MM.1S (cell line): ENCODE results near the gene PDSS2.

ENCODE experiments used
- DNase-seq: peaks from one replicate; pipeline ENCODE4 v3.0.0-alpha.2; 2015
- H2AFZ ChIP-seq: fragments of 300-600 bp; sonication (generic); 2 replicates; pipeline ENCODE4 v1.6.0; 2016; ENCODE audit warnings: antibody characterized with exemption, low read length
- H3F3A ChIP-seq: fragments of 300-600 bp; sonication (generic); 2 replicates; pipeline ENCODE4 v1.6.1; 2016; ENCODE audit warnings: mild to moderate bottlenecking, antibody characterized with exemption, low read length, moderate library complexity, mixed read lengths; ENCODE audit not compliant: insufficient read depth
- H3K27ac ChIP-seq: fragments of 300-600 bp; sonication (generic); 2 replicates; pipeline ENCODE4 v1.5.1; 2016; ENCODE audit warnings: mild to moderate bottlenecking, low read length
- H3K27me3 ChIP-seq: fragments of 300-600 bp; sonication (generic); replicated peaks from 2 replicates; pipeline ENCODE4 v1.6.0; 2016; ENCODE audit warnings: low read length; ENCODE audit not compliant: insufficient read depth
- H3K36me3 ChIP-seq: fragments of 300-600 bp; sonication (generic); replicated peaks from 2 replicates; pipeline ENCODE4 v1.6.1; 2016; ENCODE audit warnings: mild to moderate bottlenecking, low read length, mixed read lengths; ENCODE audit not compliant: insufficient read depth
- H3K4me1 ChIP-seq: fragments of 300-600 bp; sonication (generic); 2 replicates; pipeline ENCODE4 v1.6.1; 2016; ENCODE audit warnings: low read length, mixed read lengths
- H3K4me2 ChIP-seq: fragments of 300-600 bp; sonication (generic); 2 replicates; pipeline ENCODE4 v1.6.0; 2016; ENCODE audit warnings: low read depth, low read length
- H3K4me3 ChIP-seq: fragments of 300-600 bp; sonication (generic); 2 replicates; pipeline ENCODE4 v1.5.1; 2016; ENCODE audit warnings: low read length, mixed read lengths
- H3K79me2 ChIP-seq: fragments of 300-600 bp; sonication (generic); 2 replicates; pipeline ENCODE4 v1.6.1; 2016; ENCODE audit warnings: mixed run types, low read length, mixed read lengths
- H3K9ac ChIP-seq: fragments of 300-600 bp; sonication (generic); 2 replicates; pipeline ENCODE4 v1.6.1; 2016; ENCODE audit warnings: low read length, mixed read lengths
- H3K9me2 ChIP-seq: fragments of 300-600 bp; sonication (generic); replicated peaks from 2 replicates; pipeline ENCODE4 v1.6.1; 2016; ENCODE audit warnings: mild to moderate bottlenecking, low read length, mixed read lengths; ENCODE audit not compliant: insufficient read depth
- H3K9me3 ChIP-seq: fragments of 300-600 bp; sonication (generic); replicated peaks from 2 replicates; pipeline ENCODE4 v1.6.1; 2016; ENCODE audit warnings: mild to moderate bottlenecking, low read length, mixed read lengths; ENCODE audit not compliant: insufficient read depth
- H4K20me1 ChIP-seq: fragments of 300-600 bp; sonication (generic); 2 replicates; pipeline ENCODE4 v1.6.1; 2016; ENCODE audit warnings: mild to moderate bottlenecking, low read length, moderate library complexity, mixed read lengths; ENCODE audit not compliant: insufficient read depth
- CTCF ChIP-seq: fragments of 300-600 bp; sonication (generic); IDR thresholded peaks from 2 replicates; pipeline ENCODE4 v1.5.1; 2016; ENCODE audit warnings: antibody characterized with exemption, low read length, mixed read lengths
- EZH2 ChIP-seq: fragments of 300-600 bp; sonication (generic); optimal IDR thresholded peaks from 2 replicates; pipeline ENCODE3; 2017; ENCODE audit warnings: low read depth, mild to moderate bottlenecking, antibody characterized with exemption, low read length, mixed read lengths
- EZH2phosphoT487 ChIP-seq: fragments of 300-600 bp; sonication (generic); IDR thresholded peaks from 2 replicates; pipeline ENCODE4 v1.6.1; 2018; ENCODE audit warnings: antibody characterized with exemption, low read length

The PDSS2 gene

GRCh38 chr6:107344981-107345380 is 114.4 kb downstream of the PDSS2 start:
- Histone ChIP-seq H3K9me3 (no peaks in the 10 kb centered on the region), H3K79me2 (no peaks in the 10 kb centered on the region), H3K4me2 (no peak overlapping the region), H3K4me3 (no peak overlapping the region), H3K9me2 (no peaks in the 10 kb centered on the region), H3K9ac (no peak overlapping the region), H3K36me3 (no peaks in the 10 kb centered on the region), H2AFZ (no peak overlapping the region), H4K20me1 (no peaks in the 10 kb centered on the region), H3K27ac (no peak overlapping the region), H3K27me3 (no peaks in the 10 kb centered on the region), H3K4me1 (no peaks in the 10 kb centered on the region), H3F3A (no peaks in the 10 kb centered on the region)
- TF ChIP-seq CTCF (no peak), EZH2phosphoT487 (no peak), EZH2 (no peak)
- no peak for DNase-seq

GRCh38 chr6:107344383-107344782 is 115.0 kb downstream of the PDSS2 start:
- Histone ChIP-seq H3F3A (no peaks in the 10 kb centered on the region), H3K9me2 (no peaks in the 10 kb centered on the region), H3K27me3 (no peaks in the 10 kb centered on the region), H3K9ac (no peak overlapping the region), H3K4me3 (no peak overlapping the region), H3K27ac (no peak overlapping the region), H3K9me3 (no peaks in the 10 kb centered on the region), H3K79me2 (no peaks in the 10 kb centered on the region), H2AFZ (no peak overlapping the region), H4K20me1 (no peaks in the 10 kb centered on the region), H3K36me3 (no peaks in the 10 kb centered on the region), H3K4me2 (no peak overlapping the region), H3K4me1 (no peaks in the 10 kb centered on the region)
- no peak for TF ChIP-seq CTCF
- TF ChIP-seq EZH2, result no peak
- no peak for TF ChIP-seq EZH2phosphoT487
- no peak for DNase-seq

GRCh38 chr6:107342144-107342543 is 117.2 kb downstream of the PDSS2 start:
- Histone ChIP-seq H3K9me3 (no peaks in the 10 kb centered on the region), H3K79me2 (no peaks in the 10 kb centered on the region), H3K36me3 (no peaks in the 10 kb centered on the region), H4K20me1 (no peaks in the 10 kb centered on the region), H3K27me3 (no peaks in the 10 kb centered on the region), H3F3A (no peaks in the 10 kb centered on the region), H3K9me2 (no peaks in the 10 kb centered on the region), H3K4me2 (no peak overlapping the region), H2AFZ (no peak overlapping the region), H3K27ac (no peak overlapping the region), H3K4me1 (no peaks in the 10 kb centered on the region), H3K4me3 (no peak overlapping the region), H3K9ac (no peak overlapping the region)
- no peak for DNase-seq
- no peak for TF ChIP-seq CTCF
- TF ChIP-seq EZH2, result no peak

- Histone ChIP-seq H3K9ac (no peak overlapping the region), H2AFZ (no peak overlapping the region), H4K20me1 (no peaks in the 10 kb centered on the region), H3K79me2 (no peaks in the 10 kb centered on the region), H3K36me3 (no peaks in the 10 kb centered on the region), H3K9me3 (no peaks in the 10 kb centered on the region), H3K4me1 (no peaks in the 10 kb centered on the region), H3K27ac (no peak overlapping the region), H3F3A (no peaks in the 10 kb centered on the region), H3K4me3 (no peak overlapping the region), H3K4me2 (no peak overlapping the region), H3K9me2 (no peaks in the 10 kb centered on the region), H3K27me3 (no peaks in the 10 kb centered on the region)
- no peak for DNase-seq
- no peak for TF ChIP-seq EZH2phosphoT487
- no peak for TF ChIP-seq CTCF
- no peak for TF ChIP-seq EZH2
Observed at GRCh38 chr6:107340881-107341280, 118.5 kb downstream of the PDSS2 start.
